Activated CD4-positive, alpha-beta T cell treated with anti-CD3 and anti-CD28 coated beads, Interleukin-2, amount 50 U/mL, for 48 hours (primary cell): ENCODE results near the gene PARVG.

Experiments used
- DNase-seq, 2 experiments: peaks; one replicate each; pipeline ENCODE4 v3.0.0-alpha.2; 2020

PARVG gene

DNA sequence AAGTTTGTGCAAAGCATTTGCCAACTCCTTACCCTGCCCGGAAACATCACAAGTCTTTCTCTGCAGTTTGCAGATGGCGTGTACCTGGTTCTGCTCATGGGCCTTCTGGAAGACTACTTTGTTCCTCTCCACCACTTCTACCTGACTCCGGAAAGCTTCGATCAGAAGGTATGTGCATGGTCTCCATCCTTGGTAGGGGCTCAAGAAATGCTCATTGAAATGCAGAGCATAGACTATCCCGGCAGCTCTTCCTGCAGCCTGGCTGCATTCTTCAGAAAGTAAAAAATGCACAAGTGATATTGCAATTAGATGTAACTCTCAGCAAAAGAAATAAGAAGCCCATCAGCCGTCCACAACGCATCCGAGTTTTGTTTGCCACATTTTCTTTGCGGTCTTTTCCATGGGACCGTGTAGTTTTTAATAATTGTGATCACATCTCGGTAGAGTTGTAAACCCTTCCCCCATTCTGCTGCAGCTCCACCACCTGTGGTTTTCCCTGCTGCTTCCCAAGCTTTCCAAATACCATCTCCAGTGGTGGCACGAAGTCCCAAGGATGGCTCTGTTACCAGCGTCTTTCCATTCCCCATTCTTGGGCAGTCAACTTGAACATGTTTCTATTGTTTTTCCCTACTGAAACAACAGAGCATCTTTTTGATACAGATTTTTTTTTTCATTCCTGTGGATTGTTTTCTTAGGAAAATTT is 22.7 kb upstream of the PARVG start:
- DNase-seq: no peak

DNA sequence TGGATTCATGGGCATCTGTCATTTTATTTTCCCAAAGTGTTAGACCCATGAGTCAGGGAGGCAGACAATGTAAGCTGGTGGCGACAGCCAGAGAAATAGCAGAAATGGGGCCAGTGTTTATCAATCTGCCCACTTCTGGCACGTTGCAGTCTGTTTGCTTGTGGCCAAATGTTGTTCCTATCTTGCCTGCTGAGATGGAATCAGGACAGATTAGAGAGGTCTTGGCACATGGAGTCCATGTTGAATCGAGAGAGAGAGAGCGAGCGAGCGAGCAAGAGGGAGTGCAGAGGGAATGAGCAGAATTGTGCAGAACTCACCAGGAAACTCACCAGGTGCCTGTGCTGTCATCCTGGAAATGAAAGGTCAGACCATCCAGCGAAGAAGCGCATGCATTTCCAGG is 21.9 kb upstream of the PARVG start:
- DNase-seq: no peak

DNA sequence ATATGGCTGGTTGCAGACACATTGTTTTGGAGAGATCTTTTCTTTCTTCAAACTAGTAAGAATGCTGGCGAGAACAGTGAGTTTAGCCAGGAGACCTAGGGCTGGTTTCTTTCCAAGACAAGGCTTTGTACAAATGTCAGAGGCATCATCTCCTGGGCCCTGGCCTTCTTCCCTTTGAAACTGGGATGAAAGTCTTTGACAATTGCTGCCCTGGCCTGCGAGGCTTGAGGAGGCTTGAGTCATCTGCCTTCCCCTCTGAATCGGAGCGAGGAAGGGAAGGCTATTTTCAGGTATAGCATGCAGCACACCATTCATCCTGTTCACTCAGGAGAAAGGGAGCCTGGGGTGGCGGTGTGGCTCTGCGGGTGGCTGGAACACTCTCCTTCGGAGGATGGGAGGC is 21.5 kb upstream of the PARVG start:
- DNase-seq: no peak

DNA sequence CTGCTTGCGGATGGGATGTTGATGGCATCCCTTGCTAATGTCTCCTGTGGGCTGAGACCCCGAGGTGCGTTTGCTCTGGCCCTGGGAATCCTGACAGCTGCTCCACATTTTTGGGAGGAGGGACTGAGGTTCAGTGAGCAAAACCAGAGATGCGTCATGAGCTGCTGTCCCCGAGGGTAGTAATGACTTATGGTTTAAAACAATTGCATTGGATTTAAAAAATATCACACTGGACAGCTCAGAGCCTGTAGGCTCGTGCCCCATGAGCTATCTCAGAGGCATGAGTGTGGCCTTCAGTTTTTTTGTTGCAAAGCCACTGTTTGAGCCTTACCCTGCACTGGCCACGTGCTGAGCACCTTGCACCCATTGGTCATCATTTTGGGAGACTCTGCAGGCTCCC is 20.9 kb upstream of the PARVG start:
- DNase-seq: no peak

DNA sequence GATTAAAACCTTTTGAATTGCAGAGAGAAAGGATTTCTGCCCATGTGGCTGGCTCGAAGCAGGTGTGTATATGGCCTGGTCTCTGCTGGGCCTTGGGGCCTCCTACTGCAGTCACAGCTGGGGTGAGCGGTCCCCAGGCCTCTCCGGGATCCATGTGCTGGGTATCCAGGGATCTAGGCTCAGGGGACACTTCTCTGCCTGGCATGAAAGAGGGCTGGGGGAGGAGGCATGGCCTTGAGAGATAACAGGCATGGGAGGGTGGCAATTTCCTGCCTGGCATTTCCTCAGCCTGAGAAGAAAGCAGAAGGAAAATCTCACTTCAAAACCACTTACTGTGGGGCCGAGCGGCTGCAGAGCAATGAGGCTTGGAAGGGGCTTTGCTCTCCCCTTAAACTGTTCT is 20.3 kb upstream of the PARVG start:
- no peak for DNase-seq

DNA sequence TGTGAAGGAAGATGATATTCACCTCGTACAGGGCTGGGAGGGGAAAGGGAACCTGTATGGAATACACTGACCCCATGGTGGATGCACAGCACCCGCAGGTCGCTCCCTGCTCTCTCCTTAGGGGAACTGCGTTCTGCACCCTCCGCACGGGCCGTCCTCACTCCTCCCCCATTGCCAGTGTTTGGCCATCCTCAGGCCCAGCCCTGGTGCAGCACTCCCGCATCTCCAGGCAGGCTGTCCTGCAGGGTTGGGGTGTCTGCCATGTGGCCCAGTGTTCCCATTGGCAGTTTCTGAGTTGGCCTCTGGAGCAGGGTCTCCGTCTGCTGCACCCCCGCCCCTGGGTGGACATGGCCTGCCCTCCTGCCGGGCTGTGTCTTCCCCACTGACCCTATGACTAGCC is 19.1 kb upstream of the PARVG start:
- DNase-seq: no peak

DNA sequence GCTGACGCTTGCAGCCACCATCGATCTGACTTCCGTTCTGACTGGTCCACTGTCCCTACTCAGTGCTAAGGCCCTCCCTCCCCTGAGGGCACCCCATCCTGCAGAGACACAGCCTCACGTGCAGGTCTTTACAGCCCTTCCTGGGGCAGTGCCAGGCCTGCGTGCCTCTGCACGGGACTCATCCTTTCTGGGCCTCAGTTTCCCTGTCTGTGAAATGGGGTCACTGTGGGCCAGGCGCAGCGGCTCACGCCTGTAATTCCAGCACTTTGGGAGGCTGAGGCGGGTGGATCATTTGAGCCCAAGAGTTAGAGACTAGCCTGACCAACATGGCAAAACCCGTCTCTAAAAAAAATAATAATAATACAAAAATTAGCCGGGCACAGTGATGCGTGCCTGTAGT is 17.8 kb upstream of the PARVG start:
- no peak for DNase-seq

DNA sequence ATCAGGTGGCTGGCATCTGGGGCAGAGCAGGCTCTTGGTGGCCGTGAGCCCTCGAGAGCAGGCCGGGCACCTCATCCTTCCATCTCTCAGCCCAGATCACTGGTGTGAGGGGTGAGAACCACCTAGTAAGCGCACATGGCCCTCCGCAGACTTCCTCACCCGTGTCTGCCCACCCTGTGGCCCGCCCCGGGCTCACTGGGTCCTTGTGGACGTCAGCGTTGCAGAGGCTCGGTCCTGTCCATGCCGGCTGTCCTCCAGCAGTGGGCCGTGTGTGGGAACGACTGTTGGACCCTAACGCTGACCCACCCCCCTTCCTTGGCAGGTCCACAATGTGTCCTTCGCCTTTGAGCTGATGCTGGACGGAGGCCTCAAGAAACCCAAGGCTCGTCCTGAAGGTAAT is 17.2 kb upstream of the PARVG start:
- no peak for DNase-seq

DNA sequence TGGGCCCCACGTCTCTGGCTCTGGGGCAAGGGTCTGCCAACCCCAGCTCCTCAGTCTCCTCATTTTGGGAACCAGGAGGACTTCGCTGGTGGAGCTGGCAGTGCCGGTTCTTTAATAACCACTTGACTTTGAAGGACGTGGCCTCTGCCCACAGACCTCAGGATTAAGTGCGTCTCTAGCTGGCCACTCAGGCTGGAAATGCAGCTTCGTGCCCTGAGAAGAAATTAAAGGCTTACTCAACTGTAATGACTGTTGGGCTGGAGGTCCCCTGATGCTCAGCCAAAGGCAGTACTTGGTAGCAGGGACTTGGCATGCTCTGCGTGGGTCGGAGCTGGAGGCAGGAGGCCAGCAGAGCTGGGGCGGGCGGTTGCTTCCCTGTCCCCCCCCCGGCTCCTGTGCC is 16.7 kb upstream of the PARVG start:
- DNase-seq: no peak

DNA sequence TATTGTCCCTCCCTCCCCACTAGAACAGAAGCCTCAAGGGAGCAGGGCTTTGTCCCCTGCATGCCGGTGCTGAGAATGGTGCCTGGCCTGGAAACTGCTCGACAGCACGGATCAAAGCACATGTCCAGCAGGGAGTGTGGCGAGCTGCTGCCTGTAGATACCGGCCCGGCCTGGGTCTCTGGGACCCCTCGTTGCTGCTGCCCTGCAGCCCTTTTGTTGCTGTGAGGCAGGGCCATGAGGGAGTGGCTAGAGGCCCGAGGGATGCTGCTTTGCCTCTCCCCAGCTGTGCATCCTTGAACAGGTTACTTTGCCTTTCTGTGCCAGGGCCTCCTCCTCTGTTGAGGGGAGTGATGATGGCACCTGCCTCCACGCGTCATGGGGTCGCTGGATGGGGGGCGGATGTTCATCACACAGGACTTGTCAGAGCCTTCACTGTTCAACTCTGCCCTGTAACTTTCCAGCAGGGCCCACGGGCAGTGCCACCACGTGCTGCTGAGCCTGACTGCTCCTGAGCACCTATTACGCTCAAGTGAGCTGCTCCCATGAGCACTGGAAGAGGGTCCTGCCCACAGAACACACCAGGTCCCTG is 15.3 kb upstream of the PARVG start:
- DNase-seq: no peak

DNA sequence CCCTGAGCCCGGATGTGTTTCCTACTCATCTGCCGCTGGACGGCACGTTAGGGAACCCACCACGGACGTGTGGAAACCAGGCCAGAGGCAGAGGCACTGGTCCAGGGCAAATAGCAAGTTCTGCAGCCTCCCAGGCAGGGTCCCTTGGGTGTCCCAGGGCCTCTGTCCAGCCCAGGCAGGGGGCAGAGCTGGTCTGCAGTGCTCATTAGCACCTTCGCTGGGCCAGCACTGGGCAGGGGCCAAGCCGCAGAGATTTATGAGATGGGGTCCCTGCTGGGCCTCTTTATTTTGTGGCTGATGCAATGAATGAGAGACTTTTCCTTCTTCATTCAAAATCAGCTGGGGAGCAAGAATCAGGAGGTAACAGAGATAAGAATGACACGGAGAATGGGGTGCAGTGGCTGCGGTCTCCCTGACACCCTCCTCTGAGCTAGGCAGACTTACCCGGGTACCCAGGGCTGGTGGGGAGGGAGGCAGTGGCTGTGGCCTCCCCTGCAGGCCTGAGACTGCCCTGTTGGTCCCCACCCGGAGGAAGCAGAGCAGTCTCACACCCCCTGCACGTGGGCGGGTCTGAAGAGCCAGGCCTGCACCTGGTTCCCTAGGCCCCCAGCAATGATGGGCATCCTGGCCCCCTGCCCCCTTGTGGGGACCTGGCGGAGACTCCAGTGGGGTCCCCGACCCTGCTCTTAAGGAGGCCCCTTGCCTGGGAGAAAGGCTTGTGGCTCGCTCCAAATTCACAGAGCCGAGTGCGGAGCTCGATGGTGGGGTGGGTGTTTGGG is 14.0 kb upstream of the PARVG start:
- no peak for DNase-seq

DNA sequence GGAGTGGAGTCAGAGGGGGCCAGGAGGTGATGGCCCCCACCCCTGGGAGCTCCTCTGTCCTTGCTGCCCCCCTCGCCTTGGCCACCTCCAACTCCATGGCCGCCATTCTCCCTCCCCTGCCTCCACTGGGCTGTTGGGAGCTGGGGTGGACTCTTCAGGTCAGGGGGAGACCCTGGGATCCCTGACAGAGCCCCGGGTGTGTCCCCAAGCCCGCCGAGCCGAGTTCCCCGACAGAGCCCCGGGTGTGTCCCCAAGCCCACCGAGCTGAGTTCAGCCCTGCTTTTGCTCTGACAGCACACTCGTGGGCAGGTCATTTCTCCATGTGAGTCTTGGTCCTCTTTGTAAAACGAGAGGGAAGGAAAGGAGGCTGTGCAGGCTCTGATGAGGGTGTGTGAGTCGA is 13.2 kb upstream of the PARVG start:
- no peak for DNase-seq

DNA sequence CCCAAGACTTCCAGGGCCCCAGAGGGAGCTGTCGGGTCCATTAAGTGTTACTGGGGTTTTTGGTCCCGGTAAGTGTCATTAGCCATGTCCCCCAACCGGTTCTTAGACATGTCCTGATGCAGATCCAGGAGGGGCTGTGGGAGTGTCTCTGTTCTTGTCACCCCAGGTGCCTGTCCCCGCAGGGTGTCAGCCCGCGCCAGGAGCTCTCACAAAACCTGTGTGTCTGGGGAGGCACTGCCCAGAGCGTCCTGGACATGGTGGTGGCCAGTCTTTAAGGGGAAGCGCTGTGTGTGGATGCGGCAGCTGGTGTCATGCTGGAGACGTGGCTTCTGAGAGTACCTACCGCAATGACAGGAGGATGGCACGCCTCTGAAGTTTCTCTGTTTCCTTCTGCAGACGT is 12.5 kb upstream of the PARVG start:
- no peak for DNase-seq

DNA sequence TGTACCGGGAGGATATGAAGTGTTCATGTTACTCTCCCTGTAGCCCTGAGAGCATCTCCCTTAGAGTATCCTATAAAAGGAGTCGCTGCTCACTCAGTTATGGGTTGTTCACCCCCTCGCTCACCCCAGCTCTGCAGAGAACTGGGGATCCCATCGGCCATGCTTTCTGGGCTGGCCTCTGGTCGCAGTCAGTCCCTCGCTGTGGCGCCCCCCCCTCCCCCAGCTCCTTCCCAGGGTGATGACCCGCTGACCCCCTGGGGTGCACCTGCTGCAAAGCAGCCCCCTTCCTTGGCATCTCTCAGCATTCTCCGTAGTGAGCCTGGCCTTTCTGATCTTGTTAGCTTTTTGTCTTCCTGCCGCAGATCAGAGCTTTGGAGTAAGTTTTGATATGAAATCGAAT is 10.3 kb upstream of the PARVG start:
- DNase-seq: no peak

DNA sequence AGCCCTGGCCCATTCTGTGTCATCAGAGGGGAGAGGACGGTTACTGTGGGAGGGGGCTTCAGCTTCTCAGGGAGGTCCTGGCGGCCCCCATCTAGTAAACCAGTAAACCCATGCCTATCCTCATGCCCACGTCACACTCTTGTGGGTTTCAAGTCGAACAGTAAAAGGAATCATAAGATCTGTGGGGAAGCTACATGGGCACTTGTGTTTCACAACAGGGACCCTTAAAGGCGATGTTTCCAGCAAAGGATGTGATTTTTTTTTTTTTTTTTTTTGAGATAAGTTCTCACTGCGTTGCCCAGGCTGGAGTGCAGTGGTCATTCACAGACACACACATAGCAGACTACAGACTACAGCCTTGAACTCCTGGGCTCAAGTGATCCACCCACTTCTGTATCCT is 9.2 kb upstream of the PARVG start:
- DNase-seq: no peak

DNA sequence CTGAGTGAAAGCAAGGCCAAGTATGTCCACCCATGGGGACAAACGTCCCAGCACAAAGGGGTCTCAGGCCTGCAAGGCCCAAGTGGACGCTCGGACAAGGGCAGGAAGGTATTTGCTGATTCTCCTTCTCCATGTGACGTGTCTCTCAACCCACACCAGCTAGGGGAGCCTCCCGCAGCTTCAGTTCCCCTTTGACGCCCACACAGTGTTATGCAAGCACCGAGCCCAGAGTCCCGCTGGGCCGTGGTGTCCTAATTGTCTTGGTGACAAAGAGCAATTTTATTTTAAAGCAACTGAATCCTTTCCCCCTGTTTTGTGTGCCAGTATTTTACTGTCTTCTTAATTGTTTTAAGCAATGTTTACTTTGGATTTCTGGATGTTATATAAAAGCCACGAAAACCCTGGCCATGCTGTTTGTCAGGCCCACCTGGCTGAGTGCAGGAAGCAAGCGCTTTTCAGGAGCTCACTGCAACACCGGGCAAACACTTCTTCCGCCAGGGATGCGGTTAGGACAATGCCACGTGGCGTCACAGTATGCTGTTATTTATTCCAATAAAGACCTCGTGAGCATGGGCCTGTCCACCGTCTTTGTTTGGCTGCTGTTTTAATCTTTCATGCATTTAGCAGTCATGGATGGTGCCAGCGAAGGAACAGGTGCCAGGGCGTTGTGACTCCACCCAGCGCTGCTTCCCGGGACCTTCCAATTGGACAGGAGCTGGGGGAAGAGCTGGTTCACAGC is 8.2 kb upstream of the PARVG start:
- DNase-seq: no peak

DNA sequence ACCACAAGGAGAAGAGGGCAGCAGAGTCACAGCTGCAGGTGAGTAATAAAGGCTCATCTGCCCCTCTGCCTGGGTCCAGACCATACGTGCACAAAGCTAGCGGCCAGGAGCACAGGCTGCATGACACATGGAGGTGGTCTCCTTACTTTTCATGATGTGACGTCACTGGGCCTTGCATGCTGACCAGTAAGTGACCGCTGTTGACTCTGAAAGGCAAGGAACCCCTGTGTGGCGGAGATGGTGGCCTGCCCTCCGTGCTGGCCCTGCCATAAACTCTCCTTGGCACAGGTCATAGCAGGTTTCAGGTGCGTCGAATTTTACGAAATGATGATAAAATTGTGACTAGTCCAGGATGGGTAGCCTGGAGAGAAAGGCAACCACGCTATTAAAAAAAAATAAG is 7.6 kb upstream of the PARVG start:
- no peak for DNase-seq

DNA sequence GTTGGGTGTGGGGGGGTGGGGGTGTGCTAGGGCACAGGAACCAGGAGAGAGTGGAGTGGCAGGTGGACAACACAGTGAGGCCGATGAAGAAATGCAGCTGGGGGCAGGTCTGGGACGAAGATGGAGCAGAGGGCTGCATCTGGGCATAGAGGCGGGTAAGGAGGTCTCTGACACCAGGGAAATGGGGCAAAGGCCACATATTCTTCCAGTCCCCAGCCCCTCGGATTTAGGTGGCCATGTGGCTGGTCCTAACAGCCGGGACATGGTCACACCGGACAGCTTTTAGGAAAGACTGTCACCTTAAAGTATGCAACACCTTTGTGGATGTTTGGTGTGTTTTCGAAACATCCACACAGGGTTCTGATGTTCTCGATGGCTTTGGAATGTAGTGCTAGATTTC is 5.0 kb upstream of the PARVG start:
- DNase-seq: no peak

DNA sequence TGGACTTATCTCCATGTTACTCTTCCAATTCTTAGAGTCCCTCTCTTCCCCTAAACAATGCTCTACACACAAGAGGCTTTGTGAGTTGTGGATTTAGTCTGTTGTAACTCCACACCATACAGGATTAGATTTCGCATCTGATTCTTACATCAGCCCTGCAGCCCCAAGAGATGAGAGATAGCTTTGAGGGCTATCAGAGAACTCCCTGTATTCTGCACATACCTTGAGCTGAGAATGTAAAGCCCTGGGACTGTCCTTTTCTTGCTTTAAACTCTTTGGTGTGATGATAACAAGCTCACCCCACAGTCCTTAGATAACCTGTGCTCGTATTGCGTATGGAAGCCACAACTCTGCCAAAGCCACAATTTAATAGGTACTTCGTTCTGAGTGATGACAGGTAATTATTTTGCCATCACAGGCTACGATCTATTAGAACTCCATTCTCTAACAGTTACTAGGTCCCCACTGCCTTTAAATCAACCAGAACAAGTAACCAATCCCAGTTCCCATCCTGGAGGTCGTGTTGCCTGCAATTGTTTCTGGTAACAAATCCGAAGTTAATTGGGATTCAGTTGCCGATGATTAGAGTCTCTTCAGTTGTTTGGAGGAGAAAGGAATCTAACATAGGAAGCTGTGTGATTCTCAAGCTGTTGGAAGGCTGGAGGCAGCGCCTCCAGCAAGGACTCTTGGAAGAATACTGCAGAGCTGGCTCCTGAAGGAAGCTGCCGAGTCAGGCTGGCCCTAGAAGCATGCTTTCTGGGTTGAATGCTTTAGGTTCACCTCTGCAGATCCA is 1.3 kb upstream of the PARVG start:
- DNase-seq: no peak

DNA sequence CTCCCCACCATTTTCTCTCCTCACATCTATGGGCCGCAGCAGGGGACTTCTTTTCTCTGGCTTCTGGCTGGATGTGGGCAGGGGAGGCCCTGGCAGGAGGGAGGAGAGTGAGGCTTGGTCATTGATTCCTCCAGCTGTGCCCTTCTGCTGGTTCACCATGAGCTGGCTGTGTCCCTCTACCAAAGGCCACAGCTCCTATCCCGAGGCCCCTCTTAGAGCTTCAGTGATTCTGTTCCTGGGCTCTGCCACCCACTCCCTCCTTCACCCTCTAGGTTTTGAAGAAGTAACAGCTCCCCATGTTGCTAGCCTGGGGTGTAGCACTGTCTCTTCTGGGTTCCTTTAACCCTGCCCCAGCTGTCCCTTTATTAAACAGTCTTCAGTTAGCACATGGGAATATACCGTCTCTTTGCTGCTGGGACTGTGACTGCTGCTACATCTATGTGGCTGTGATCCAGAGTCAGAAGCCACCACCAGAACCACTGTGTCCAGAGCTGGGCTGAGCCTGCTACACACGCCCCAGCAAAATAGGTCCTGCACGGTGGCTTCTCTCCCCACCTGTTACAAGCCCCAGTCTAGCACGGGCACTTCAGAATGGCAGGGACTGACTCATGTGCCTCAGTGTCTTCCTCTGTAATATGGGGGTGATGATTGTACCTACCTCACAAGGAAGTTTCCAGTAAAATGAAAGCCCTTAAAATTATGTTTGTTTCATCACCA is 578 bp upstream of the PARVG start:
- no peak for DNase-seq

DNA sequence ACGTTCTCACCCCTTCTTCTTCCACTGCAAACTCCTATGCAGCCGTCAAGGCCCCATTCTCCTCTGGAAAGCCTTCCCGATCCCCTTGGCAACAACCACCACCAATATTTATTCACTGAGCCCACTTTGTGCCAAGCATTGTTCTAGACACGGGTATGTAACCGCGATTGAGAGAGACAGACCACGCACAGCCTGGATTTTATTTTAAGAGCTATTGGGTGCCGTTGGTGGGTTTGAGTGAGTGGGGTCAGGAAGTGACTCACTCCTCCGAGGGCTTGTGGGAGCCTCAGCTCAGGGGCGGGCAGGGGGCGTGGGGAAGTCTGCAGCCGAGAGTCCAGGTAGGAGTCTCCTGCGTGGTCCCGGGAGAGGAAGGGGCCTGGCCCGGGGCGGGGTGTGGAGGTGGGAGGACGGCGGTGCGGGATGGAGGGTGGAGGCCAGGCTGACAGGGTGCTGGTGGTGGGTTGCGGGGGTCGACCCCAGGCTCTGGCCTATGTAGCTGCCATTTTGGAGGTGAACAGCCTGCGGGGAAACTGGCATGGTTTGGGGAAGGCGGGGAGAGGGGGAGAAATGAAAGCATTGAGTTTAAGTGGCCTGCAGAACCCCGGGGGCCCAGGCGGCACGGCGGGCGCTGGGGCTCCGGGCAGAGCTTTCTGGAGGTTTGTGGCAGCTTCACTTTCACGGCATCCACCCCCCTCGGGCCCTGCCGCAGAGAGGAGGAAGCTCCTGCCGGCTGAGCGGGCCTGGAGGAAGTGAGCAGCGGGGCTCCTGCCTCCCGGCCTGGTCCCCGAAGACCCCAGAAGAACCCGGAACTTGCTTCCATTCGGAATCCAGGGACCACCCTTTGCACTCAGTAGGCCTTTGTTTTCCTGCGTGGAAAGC is 547 bp downstream of the PARVG start:
- DNase-seq: peak; percentile 58 to 68
